K562 (cell line): ENCODE results near the gene GCSH. TPM values are rescaled to one million over a fixed set of nuclear protein-coding genes. Genes with fewer than 3 reads are reported as not detected.

ENCODE experiments used
- ATAC-seq: fragments of 200-7000 bp; cut with Tn5 transposase; 3 replicates; pipeline ENCODE4 v1.9.1; 2020; ENCODE audit warnings: moderate library complexity
- BruUV-seq: library from RNA; stranded (reverse); fragments of 400-500 nt; replicated peaks from 2 replicates; lab custom pipeline; 2021; lab: Mats Ljungman, UMichigan
- CTCF ChIA-PET: fragments of 300-600 bp; formaldehyde crosslinking; extraction: SDS; loops from one replicate; lab custom pipeline; 2021; ENCODE audit warnings: low intra/inter-chr PET ratio; lab: Yijun Ruan, JAX
- POLR2A ChIA-PET: fragments of 300-600, 350-650 bp; sonication (Branson Sonifier 250); formaldehyde crosslinking; extraction: SDS; loops from one replicate; lab custom pipeline; 2021; ENCODE audit warnings: antibody characterized with exemption, inconsistent platforms; lab: Yijun Ruan, JAX
- DNase-seq, 4 experiments: peaks; one replicate each; pipeline versions ENCODE4 v3.0.0 to v3.0.0-alpha.2; 2011 to 2018; ENCODE audit warnings: low spot score in 3 of 4, mixed read lengths in 3 of 4; ENCODE audit errors: extremely low read depth in 1 of 4
- FAIRE-seq: peaks from 2 replicates; lab custom pipeline; 2011; peaks lifted over from hg19 to GRCh38; lab: Jason Lieb, UNC
- H2AFZ ChIP-seq: 2 replicates; pipeline ENCODE4 v1.6.0; 2011; ENCODE audit warnings: low read depth, low read length, control low read depth, inconsistent platforms
- H3K27ac ChIP-seq: fragments of 200-600 bp; 3 replicates; pipeline ENCODE4 v1.8.0; 2011; ENCODE audit warnings: low read depth, mild to moderate bottlenecking, control low read depth, inconsistent platforms, low read length, moderate library complexity, mixed read lengths; ENCODE audit errors: extremely low read depth
- H3K27me3 ChIP-seq, 2 experiments: fragments of 300-600 bp in 1 of 2; 2 replicates in 1 of 2; 3 replicates in 1 of 2; pipeline versions ENCODE4 v1.6.0 to v1.8.0; 2011; ENCODE audit warnings: inconsistent platforms in 2 of 2, low read length in 2 of 2, mild to moderate bottlenecking in 1 of 2, mixed read lengths in 1 of 2, moderate library complexity in 1 of 2; ENCODE audit not compliant: control insufficient read depth in 2 of 2, insufficient read depth in 2 of 2
- H3K36me3 ChIP-seq: fragments of 300-600 bp; 3 replicates; pipeline ENCODE4 v1.8.0; 2011; ENCODE audit warnings: mild to moderate bottlenecking, low read length, inconsistent platforms; ENCODE audit not compliant: control insufficient read depth, insufficient read depth
- H3K4me1 ChIP-seq, 2 experiments: fragments of 200-600 bp in 1 of 2; replicated peaks in 1 of 2; 2 replicates in 1 of 2; 3 replicates in 1 of 2; pipeline versions ENCODE4 v1.5.1 to v1.8.0; 2011; ENCODE audit warnings: inconsistent platforms in 2 of 2, low read length in 2 of 2, mild to moderate bottlenecking in 1 of 2, mixed read lengths in 1 of 2, moderate library complexity in 1 of 2; ENCODE audit not compliant: control insufficient read depth in 2 of 2, insufficient read depth in 2 of 2
- H3K4me2 ChIP-seq: 2 replicates; pipeline ENCODE4 v1.6.1; 2011; ENCODE audit warnings: low read length, control low read depth, inconsistent platforms, mixed read lengths; ENCODE audit not compliant: insufficient read depth
- H3K4me3 ChIP-seq: fragments of 200-600 bp; sonication (generic), shearing (Covaris generic); 2 replicates; pipeline ENCODE4 v1.5.1; 2016; ENCODE audit warnings: control low read depth, inconsistent platforms
- H3K79me2 ChIP-seq: fragments of 200-600 bp; 3 replicates; pipeline ENCODE4 v1.8.0; 2011; ENCODE audit warnings: low read length, inconsistent platforms; ENCODE audit not compliant: control insufficient read depth, insufficient read depth
- H3K9ac ChIP-seq, 2 experiments: 2 replicates each; pipeline versions ENCODE4 v1.6.0 to v1.6.1; 2011; ENCODE audit warnings: low read depth in 2 of 2, low read length in 2 of 2, control low read depth in 1 of 2, inconsistent platforms in 1 of 2, mild to moderate bottlenecking in 1 of 2, mixed read lengths in 1 of 2; ENCODE audit not compliant: insufficient read depth in 1 of 2
- H3K9me1 ChIP-seq: one replicate; pipeline ENCODE4 v1.6.0; 2011; ENCODE audit warnings: inconsistent platforms, mild to moderate bottlenecking, low read length, moderate library complexity; ENCODE audit not compliant: control insufficient read depth, insufficient read depth
- H3K9me3 ChIP-seq: replicated peaks from 2 replicates; pipeline ENCODE4 v1.5.1; 2011; ENCODE audit warnings: low read depth, low read length, inconsistent platforms; ENCODE audit not compliant: control insufficient read depth, insufficient read depth
- H4K20me1 ChIP-seq: replicated peaks from 2 replicates; pipeline ENCODE4 v1.6.1; 2011; ENCODE audit warnings: low read length, inconsistent platforms, mixed read lengths; ENCODE audit not compliant: control insufficient read depth, insufficient read depth
- CBX5 ChIP-seq: IDR thresholded peaks from 2 replicates; pipeline ENCODE4 v1.6.1; 2014; ENCODE audit warnings: low read depth, borderline replicate concordance
- GATAD2A ChIP-seq: fragments of 450-650 bp; IDR thresholded peaks from 2 replicates; pipeline ENCODE4 v1.6.1; 2017
- ID3 ChIP-seq, 2 experiments: fragments of 250-450 bp in 1 of 2; fragments of 450-650 bp in 1 of 2; sonication (Bioruptor Pico) in 1 of 2; IDR thresholded peaks; 2 replicates each; pipeline versions ENCODE4 v1.6.1 to v1.8.0; 2016 to 2021; ENCODE audit warnings: mild to moderate bottlenecking in 2 of 2, moderate library complexity in 2 of 2, missing compliant biosample characterization in 1 of 2, missing genetic modification characterization in 1 of 2
- IRF2 ChIP-seq: sonication (generic); formaldehyde crosslinking; IDR thresholded peaks from 2 replicates; pipeline ENCODE4 v1.8.1; 2022; ENCODE audit warnings: mild to moderate bottlenecking, missing genetic modification reagents
- KLF1 ChIP-seq: fragments of 450-650 bp; IDR thresholded peaks from 2 replicates; pipeline ENCODE4 v1.6.1; 2016; ENCODE audit warnings: missing genetic modification characterization, missing compliant biosample characterization
- RBBP5 ChIP-seq: fragments of 200-600 bp; sonication (generic); IDR thresholded peaks from 2 replicates; pipeline ENCODE4 v1.6.1; 2012; ENCODE audit warnings: borderline replicate concordance, mild to moderate bottlenecking, low read length, control low read depth, inconsistent platforms; ENCODE audit not compliant: insufficient read depth, poor library complexity, severe bottlenecking
- RHOXF2B ChIP-seq: fragments of 250-450 bp; sonication (Bioruptor Pico); conservative IDR thresholded peaks from 2 replicates; pipeline ENCODE4 v1.5.1; 2021
- SMAD3 ChIP-seq: fragments of 450-650 bp; formaldehyde crosslinking; conservative IDR thresholded peaks from 2 replicates; pipeline ENCODE4 v1.4.0; 2020; ENCODE audit warnings: mild to moderate bottlenecking
- SMARCA5 ChIP-seq: fragments of 450-650 bp; IDR thresholded peaks from 2 replicates; pipeline ENCODE4 v1.6.1; 2016
- ZNF449 ChIP-seq: fragments of 250-450 bp; sonication (Bioruptor Pico); IDR thresholded peaks from 2 replicates; pipeline ENCODE4 v1.8.0; 2022; ENCODE audit warnings: moderate library complexity, mild to moderate bottlenecking, inconsistent platforms
- ZNF507 ChIP-seq: conservative IDR thresholded peaks from 2 replicates; pipeline ENCODE4 v1.6.1; 2017; ENCODE audit warnings: missing genetic modification characterization, missing compliant biosample characterization
- WGBS: fragments of 100-300 bp; shearing (Covaris generic); methylation state at CpG from one replicate; pipeline ENCODE4 v1.1.6; 2016; ENCODE audit warnings: low coverage, mixed read lengths; ENCODE audit not compliant: insufficient coverage; ENCODE audit errors: missing lambda C conversion rate; 5-methylcytosine and 5-hydroxymethylcytosine counted together
- in situ Hi-C: fragments of 300-500 bp; cut with MboI; formaldehyde crosslinking; loops from 4 replicates; pipeline ENCODE4 v1.15.0; 2018; ENCODE audit warnings: inconsistent platforms, mixed read lengths
- intact Hi-C: fragments of 100-400 bp; cut with micrococcal nuclease; formaldehyde crosslinking; loops from 2 replicates; pipeline ENCODE4 v1.14.2; 2022
- polyA plus RNA-seq, 8 experiments: library from polyadenylated mRNA; depleted of rRNA in 4 of 8; stranded (reverse) in 5 of 8; unstranded in 3 of 8; fragments of >200 nt; fragmentation: Nextera tagmentation in 2 of 8; fragmentation: Illumina TruSeq in 1 of 8; extraction: Ambion mirVana in 2 of 8; extraction: Trizol in 1 of 8; gene quantifications; 2 replicates each; pipeline versions ENCODE4 v1.2.1 to v1.2.3, GENCODE V29; 2011 to 2014; ENCODE audit warnings: inconsistent platforms in 1 of 8, missing spikeins in 1 of 8
- total RNA-seq, 7 experiments: library from RNA; depleted of rRNA in 6 of 7; stranded (reverse); fragments of >200 nt in 6 of 7; fragmentation: Illumina TruSeq in 2 of 7; extraction: Trizol in 2 of 7; gene quantifications; 2 replicates each; pipeline versions ENCODE4 v1.2.1 to v1.2.3, GENCODE V29; 2011 to 2021; ENCODE audit warnings: low replicate concordance in 1 of 7

GCSH gene
- total and polyA plus RNA-seq, 9 of the 15 experiments (the other 6 are each of a cell fraction or from before 2014, with no cell fraction given), result 35.0 to 121 (median 89.0) TPM

- Histone ChIP-seq H3K9ac (no peak overlapping the region), H3K4me3 (no peak overlapping the region), H2AFZ (no peak overlapping the region), H3K9me3 (no peaks in the 10 kb centered on the region), H3K79me2 (peaks cover 28% of the 10 kb centered on the region), H3K36me3 (peaks cover 81% of the 10 kb centered on the region), H3K9me1 (no peaks in the 10 kb centered on the region), H3K27ac (no peak overlapping the region), H4K20me1 (no peaks in the 10 kb centered on the region; the same call in 1 of the 2 replicates), H3K27me3 (no peaks in the 10 kb centered on the region), H3K4me1 (peaks cover 7 to 10% of the 10 kb centered on the region in 2 experiments)
- ChIA-PET CTCF (interaction anchor here (0.6 kb wide), 1 partner anchor 75 kb away, joined by 3 read pairs; no protein-coding TSS in a partner anchor), POLR2A (no interaction called here)
- in situ Hi-C loops, result no loop called here
- FAIRE-seq, result no peak
- 69% methylated on average over 5 of the region's 5 CpGs for WGBS
- ATAC-seq, result no peak
- no peak for DNase-seq
- no TSS peak for BruUV-seq
- TF ChIP-seq SMARCA5 (no peak), SMAD3 (CRISPR knock-in tag) (no peak), ZNF507 (tag) (no peak), RBBP5 (no peak), RHOXF2B (CRISPR knock-in tag) (no peak), KLF1 (tag) (no peak), IRF2 (CRISPR knock-in tag) (no peak), CBX5 (no peak), ID3 (CRISPR knock-in tag; IDR thresholded peaks at IDR 0.05) (no peak), ID3 (tag; IDR thresholded peaks at IDR 0.05) (no peak), GATAD2A (no peak), ZNF449 (no peak)
- TF ChIP-seq, all 486 proteins: peak for 0
- intact Hi-C loops, result no loop called here
- no peak overlapping the region for H3K4me2 ChIP-seq
Observed at GRCh38 chr16:81040842-81041241, 55.4 kb downstream of the GCSH start.
